ENCODE measurements around the gene MLLT10.

- TF ChIP-seq POLR2A (IDR thresholded peaks at IDR 0.05) (no peak), CTCF (IDR thresholded peaks at IDR 0.05) (no peak)
These were observed 127.9 kb downstream of the MLLT10 start for GRCh38 chr10:21661935-21662334.

All from right lobe of liver (tissue), 4 donors.